SU-DHL-6 (cell line): Measurements from ENCODE around the gene ACTR6.

Experiments
- EZH2phosphoT487 ChIP-seq: fragments of 200-600 bp; sonication (generic), shearing (Covaris generic); conservative IDR thresholded peaks from 2 replicates; pipeline ENCODE4 v1.6.1; 2018; ENCODE audit warnings: mild to moderate bottlenecking, antibody characterized with exemption, low read length, moderate library complexity, mixed read lengths
- TF ChIP-seq, protein P1 (sequence below): fragments of 200-600 bp; sonication (generic); IDR thresholded peaks from one replicate; pipeline ENCODE4 v1.5.1; 2017; ENCODE audit warnings: antibody characterized with exemption, mild to moderate bottlenecking, low read length, moderate library complexity; ENCODE audit not compliant: insufficient read depth, poor library complexity, severe bottlenecking

DNA sequence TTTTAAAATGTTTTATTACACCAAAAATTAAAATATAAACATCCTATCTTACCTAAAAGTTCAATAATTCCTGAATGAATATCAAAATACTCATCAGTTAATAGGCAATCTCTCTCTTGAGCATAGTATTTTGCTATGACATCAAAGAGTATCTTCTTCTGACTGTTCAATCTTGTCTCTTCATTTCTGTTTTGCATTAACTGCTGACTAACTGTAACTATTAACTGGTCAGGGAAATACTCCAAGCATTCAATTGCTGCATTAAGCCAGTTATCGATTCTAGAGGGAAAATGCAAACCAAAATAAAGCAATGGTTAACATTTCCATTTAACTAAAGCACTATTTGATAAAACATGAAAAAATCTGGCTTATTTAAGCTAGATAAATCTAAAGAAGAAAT lies 52.8 kb downstream of the ACTR6 start:
- TF ChIP-seq, protein P1, sequence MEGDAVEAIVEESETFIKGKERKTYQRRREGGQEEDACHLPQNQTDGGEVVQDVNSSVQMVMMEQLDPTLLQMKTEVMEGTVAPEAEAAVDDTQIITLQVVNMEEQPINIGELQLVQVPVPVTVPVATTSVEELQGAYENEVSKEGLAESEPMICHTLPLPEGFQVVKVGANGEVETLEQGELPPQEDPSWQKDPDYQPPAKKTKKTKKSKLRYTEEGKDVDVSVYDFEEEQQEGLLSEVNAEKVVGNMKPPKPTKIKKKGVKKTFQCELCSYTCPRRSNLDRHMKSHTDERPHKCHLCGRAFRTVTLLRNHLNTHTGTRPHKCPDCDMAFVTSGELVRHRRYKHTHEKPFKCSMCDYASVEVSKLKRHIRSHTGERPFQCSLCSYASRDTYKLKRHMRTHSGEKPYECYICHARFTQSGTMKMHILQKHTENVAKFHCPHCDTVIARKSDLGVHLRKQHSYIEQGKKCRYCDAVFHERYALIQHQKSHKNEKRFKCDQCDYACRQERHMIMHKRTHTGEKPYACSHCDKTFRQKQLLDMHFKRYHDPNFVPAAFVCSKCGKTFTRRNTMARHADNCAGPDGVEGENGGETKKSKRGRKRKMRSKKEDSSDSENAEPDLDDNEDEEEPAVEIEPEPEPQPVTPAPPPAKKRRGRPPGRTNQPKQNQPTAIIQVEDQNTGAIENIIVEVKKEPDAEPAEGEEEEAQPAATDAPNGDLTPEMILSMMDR = no peak
- no peak for TF ChIP-seq EZH2phosphoT487
